Sigmoid colon (tissue), 4 donors: Measurements from ENCODE around the gene PCDHB1.

ENCODE experiments used
- EP300 ChIP-seq, 4 donors: sonication (generic); formaldehyde crosslinking; IDR thresholded peaks; one replicate each; pipeline ENCODE4 v1.6.1; 2017; ENCODE audit warnings: antibody characterized with exemption in 4 of 4
- POLR2A ChIP-seq, 2 donors: fragments of 450-650 bp; IDR thresholded peaks; one replicate each; pipeline ENCODE4 v1.6.1; 2016; ENCODE audit warnings: antibody characterized with exemption in 2 of 2, mild to moderate bottlenecking in 2 of 2, moderate library complexity in 2 of 2
- TF ChIP-seq, protein P1 (sequence below), 4 experiments: fragments of 450-650 bp in 3 of 4; fragments of 200-600 bp in 1 of 4; IDR thresholded peaks; one replicate each; pipeline ENCODE4 v1.5.1; 2016 to 2019; ENCODE audit warnings: antibody characterized with exemption in 4 of 4, mild to moderate bottlenecking in 3 of 4, moderate library complexity in 2 of 4

DNA sequence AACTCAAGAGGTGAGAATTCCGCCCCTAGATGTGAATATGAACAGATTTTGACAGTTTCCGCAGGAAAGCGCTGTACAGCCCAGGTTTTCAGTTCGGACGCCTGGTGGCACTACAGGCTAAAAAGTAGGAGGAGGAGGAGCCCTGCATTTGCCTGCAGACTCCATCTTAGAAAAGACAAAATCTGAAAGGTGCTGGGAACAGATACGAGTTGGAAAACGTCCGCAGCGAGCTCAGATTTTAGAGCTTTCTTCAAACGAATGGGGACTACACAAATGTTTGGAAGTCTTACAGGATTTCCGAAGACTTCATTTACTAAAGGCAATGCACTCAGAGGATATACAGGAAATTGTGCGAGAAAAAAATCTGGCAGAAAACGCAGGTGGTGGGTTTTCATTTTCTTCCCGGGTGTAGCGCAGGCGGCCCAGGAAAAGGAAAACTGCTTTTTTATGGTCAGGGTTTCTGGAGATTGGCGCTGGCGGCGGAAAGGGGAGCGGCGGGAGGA, 33.4 kb downstream of the PCDHB1 start:
- no peak for TF ChIP-seq POLR2A (IDR thresholded peaks at IDR 0.05)
- TF ChIP-seq, protein P1, sequence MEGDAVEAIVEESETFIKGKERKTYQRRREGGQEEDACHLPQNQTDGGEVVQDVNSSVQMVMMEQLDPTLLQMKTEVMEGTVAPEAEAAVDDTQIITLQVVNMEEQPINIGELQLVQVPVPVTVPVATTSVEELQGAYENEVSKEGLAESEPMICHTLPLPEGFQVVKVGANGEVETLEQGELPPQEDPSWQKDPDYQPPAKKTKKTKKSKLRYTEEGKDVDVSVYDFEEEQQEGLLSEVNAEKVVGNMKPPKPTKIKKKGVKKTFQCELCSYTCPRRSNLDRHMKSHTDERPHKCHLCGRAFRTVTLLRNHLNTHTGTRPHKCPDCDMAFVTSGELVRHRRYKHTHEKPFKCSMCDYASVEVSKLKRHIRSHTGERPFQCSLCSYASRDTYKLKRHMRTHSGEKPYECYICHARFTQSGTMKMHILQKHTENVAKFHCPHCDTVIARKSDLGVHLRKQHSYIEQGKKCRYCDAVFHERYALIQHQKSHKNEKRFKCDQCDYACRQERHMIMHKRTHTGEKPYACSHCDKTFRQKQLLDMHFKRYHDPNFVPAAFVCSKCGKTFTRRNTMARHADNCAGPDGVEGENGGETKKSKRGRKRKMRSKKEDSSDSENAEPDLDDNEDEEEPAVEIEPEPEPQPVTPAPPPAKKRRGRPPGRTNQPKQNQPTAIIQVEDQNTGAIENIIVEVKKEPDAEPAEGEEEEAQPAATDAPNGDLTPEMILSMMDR (IDR thresholded peaks at IDR 0.05), result peak; percentile 10 to 57 (median 34)
- TF ChIP-seq EP300 (IDR thresholded peaks at IDR 0.05), result no peak
